Measurements from ENCODE around the gene CFP. TPM values are rescaled to one million over a fixed set of nuclear protein-coding genes. Genes with fewer than 3 reads are reported as not detected.

Gene CFP
- total and polyA plus RNA-seq, 5 donors from 2014 or later = 6.2 to 18.7 (median 11.7) TPM

DNA sequence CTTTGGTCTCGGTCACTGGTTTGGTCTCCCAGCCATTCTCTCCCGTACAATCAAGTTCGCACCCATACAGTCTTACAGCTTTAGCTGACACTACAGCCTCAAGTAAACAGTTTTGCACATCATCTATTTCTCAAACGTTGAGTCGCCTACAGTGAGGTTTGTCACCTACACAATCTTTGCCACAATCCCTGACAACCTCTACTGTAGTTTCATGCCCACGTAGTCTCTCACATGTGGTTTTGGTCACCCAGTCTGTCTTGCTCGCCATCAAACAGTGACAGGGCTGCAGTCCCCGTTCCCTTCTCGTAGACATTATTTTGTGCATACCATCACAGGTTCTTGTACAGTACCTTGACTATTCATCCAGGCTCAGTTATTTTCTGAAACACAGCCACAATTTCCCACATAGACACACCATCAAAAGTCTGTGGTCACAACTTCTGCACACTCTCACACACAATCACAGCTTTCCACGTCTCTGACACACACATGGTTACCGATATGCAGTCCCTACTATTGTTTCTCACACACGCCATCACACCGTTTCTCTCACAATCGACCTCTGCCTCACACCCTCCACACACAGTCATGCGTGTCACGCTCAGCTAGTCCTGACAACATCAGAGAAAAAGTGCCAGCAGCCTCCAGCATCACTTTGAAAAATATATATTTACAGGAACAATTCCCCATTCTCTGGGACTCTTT lies 5.3 kb upstream of the CFP start:
- H3K27ac Mint-ChIP-seq = no peak overlapping the region
- DNase-seq = no peak
- H3K36me3 Mint-ChIP-seq = peaks cover 19% of the 10 kb centered on the region
- no peaks in the 10 kb centered on the region for H3K27me3 Mint-ChIP-seq
- no peak for ATAC-seq (ENCODE audit: low read depth in 2 of 2)
- Histone ChIP-seq H3K9me3 (ENCODE audit: control insufficient read depth in 2 of 2, low read length in 2 of 2) (no peaks in the 10 kb centered on the region), H3K27me3 (ENCODE audit: control insufficient read depth, insufficient read depth, low read length) (no peaks in the 10 kb centered on the region), H3K4me1 (ENCODE audit: control insufficient read depth, insufficient read depth, low read length, poor library complexity, severe bottlenecking) (peaks cover 9% of the 10 kb centered on the region), H3K4me3 (ENCODE audit: low read depth, low read length) (no peak overlapping the region), H3K36me3 (ENCODE audit: control insufficient read depth, insufficient read depth, low read length) (peaks cover 32% of the 10 kb centered on the region), H3K27ac (ENCODE audit: insufficient read depth, low read length, poor library complexity, severe bottlenecking) (no peak overlapping the region)
- peaks cover under 1 to 30% (median 5%) of the 10 kb centered on the region in 4 donors for H3K4me1 Mint-ChIP-seq
- H3K4me3 Mint-ChIP-seq = no peak overlapping the region
- no peaks in the 10 kb centered on the region for H3K9me3 Mint-ChIP-seq

- Mint-ChIP-seq H3K4me1 (peaks cover 0 to 36% (median 7%) of the 10 kb centered on the region in 4 donors), H3K27ac (no peak overlapping the region), H3K9me3 (no peaks in the 10 kb centered on the region), H3K36me3 (peaks cover 11% of the 10 kb centered on the region), H3K27me3 (no peaks in the 10 kb centered on the region), H3K4me3 (no peak overlapping the region)
- Histone ChIP-seq H3K27me3 (ENCODE audit: control insufficient read depth, insufficient read depth, low read length) (no peaks in the 10 kb centered on the region), H3K27ac (ENCODE audit: insufficient read depth, low read length, poor library complexity, severe bottlenecking) (no peak overlapping the region), H3K4me3 (ENCODE audit: low read depth, low read length) (no peak overlapping the region), H3K9me3 (ENCODE audit: control insufficient read depth in 2 of 2, low read length in 2 of 2) (no peaks in the 10 kb centered on the region), H3K36me3 (ENCODE audit: control insufficient read depth, insufficient read depth, low read length) (peaks cover 30% of the 10 kb centered on the region), H3K4me1 (ENCODE audit: control insufficient read depth, insufficient read depth, low read length, poor library complexity, severe bottlenecking) (peaks cover 15% of the 10 kb centered on the region)
- DNase-seq (no peak), ATAC-seq (ENCODE audit: low read depth in 2 of 2) (no peak)
Measured at GRCh38 chrX:47633689-47634590, 4.2 kb upstream of the CFP start.

DNA sequence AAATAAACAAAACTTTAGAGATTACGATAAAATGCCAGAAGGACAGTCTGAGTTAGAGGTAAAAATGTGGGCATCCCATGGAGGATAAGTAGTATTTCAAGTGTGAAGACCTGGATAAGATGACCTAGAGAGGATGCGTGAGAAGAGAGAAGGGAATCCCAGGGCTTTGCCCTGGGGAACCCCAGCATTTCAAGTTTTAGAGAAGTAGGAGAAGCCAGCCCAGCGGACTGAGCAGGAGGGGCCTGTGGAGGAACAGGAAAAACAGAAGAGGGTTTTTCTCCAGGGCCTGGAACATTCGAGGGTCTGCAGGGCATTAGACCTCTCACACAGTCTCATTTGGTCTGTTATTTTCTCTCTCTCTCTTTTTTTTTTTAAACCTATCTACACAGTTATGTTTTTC lies 2.9 kb upstream of the CFP start:
- Mint-ChIP-seq H3K4me1 (peaks cover 0 to 34% (median 11%) of the 10 kb centered on the region in 4 donors), H3K36me3 (peaks cover 3% of the 10 kb centered on the region), H3K4me3 (peak overlapping the region in 1 of 4 donors; percentile 14), H3K9me3 (no peaks in the 10 kb centered on the region), H3K27me3 (no peaks in the 10 kb centered on the region), H3K27ac (peak overlapping the region; percentile 18 to 87 (median 84))
- Histone ChIP-seq H3K27me3 (ENCODE audit: control insufficient read depth, insufficient read depth, low read length) (no peaks in the 10 kb centered on the region), H3K9me3 (ENCODE audit: control insufficient read depth in 2 of 2, low read length in 2 of 2) (no peaks in the 10 kb centered on the region), H3K4me3 (ENCODE audit: low read depth, low read length) (no peak overlapping the region), H3K27ac (ENCODE audit: insufficient read depth, low read length, poor library complexity, severe bottlenecking) (no peak overlapping the region), H3K36me3 (ENCODE audit: control insufficient read depth, insufficient read depth, low read length) (peaks cover 25% of the 10 kb centered on the region), H3K4me1 (ENCODE audit: control insufficient read depth, insufficient read depth, low read length, poor library complexity, severe bottlenecking) (peaks cover 18% of the 10 kb centered on the region)
- ATAC-seq (ENCODE audit: low read depth in 2 of 2) (no peak), DNase-seq (no peak)

DNA sequence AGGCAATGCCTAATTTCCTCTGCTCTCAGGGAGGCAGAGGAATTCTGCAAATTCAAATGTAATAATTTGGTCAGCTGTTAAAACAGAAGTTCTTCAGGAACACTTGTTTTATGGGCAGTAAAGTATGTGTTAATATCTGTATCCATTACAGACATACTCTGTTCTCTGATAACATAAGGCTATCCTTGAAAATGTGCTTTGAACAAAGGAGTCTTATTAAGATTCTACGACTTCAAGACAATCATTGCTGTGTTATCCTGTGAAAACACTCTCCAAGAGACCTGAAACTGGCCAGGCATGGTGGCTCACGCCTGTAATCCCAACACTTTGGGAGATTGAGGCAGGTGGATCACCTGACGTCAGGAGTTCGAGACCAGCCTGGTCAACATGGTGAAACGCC lies 1.9 kb upstream of the CFP start:
- Mint-ChIP-seq H3K9me3 (no peaks in the 10 kb centered on the region), H3K4me1 (peaks cover 0 to 29% (median 11%) of the 10 kb centered on the region in 4 donors), H3K4me3 (no peak overlapping the region), H3K36me3 (peaks cover 2% of the 10 kb centered on the region), H3K27me3 (no peaks in the 10 kb centered on the region), H3K27ac (no peak overlapping the region)
- no peaks in the 10 kb centered on the region for H3K27me3 ChIP-seq (ENCODE audit: control insufficient read depth, insufficient read depth, low read length)
- H3K36me3 ChIP-seq (ENCODE audit: control insufficient read depth, insufficient read depth, low read length) = peaks cover 21% of the 10 kb centered on the region
- no peak overlapping the region for H3K27ac ChIP-seq (ENCODE audit: insufficient read depth, low read length, poor library complexity, severe bottlenecking)
- no peaks in the 10 kb centered on the region for H3K9me3 ChIP-seq (ENCODE audit: control insufficient read depth in 2 of 2, low read length in 2 of 2)
- H3K4me3 ChIP-seq (ENCODE audit: low read depth, low read length) = no peak overlapping the region
- peaks cover 19% of the 10 kb centered on the region for H3K4me1 ChIP-seq (ENCODE audit: control insufficient read depth, insufficient read depth, low read length, poor library complexity, severe bottlenecking)
- no peak for ATAC-seq (ENCODE audit: low read depth in 2 of 2)
- DNase-seq = no peak

DNA sequence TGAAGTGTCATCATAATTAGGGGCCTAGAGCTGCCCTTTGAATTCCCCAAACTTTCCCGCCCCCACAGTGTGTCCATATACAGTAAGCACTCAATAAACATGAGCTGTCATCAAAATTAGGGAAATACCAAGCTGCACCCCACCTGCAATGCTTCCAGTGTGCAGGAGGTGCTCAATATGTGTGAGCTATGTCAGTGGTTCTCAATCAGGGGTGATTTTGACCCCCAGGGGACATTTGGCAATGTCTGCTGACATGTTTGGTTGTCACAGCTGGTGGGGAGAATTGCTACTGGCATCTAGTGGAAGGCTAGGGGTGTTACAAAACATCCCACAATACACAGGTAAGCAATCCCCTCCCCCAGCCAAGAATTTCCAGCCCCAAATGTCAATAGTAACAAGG lies 748 bp downstream of the CFP start:
- DNase-seq (peak in 1 of 3 donors; percentile 45), ATAC-seq (ENCODE audit: low read depth in 2 of 2) (no peak)
- Histone ChIP-seq H3K27me3 (ENCODE audit: control insufficient read depth, insufficient read depth, low read length) (no peaks in the 10 kb centered on the region), H3K27ac (ENCODE audit: insufficient read depth, low read length, poor library complexity, severe bottlenecking) (no peak overlapping the region), H3K4me3 (ENCODE audit: low read depth, low read length) (peak overlapping the region; percentile 35), H3K9me3 (ENCODE audit: control insufficient read depth in 2 of 2, low read length in 2 of 2) (no peaks in the 10 kb centered on the region), H3K36me3 (ENCODE audit: control insufficient read depth, insufficient read depth, low read length) (no peaks in the 10 kb centered on the region), H3K4me1 (ENCODE audit: control insufficient read depth, insufficient read depth, low read length, poor library complexity, severe bottlenecking) (peaks cover 19% of the 10 kb centered on the region)
- H3K4me1 Mint-ChIP-seq = peaks cover 0 to 33% (median 11%) of the 10 kb centered on the region in 4 donors
- no peaks in the 10 kb centered on the region for H3K9me3 Mint-ChIP-seq
- H3K36me3 Mint-ChIP-seq = no peaks in the 10 kb centered on the region
- H3K27ac Mint-ChIP-seq = peak overlapping the region; percentile 31 to 53 (median 38)
- peak overlapping the region; percentile 52 to 87 (median 78) for H3K4me3 Mint-ChIP-seq
- no peaks in the 10 kb centered on the region for H3K27me3 Mint-ChIP-seq

- Mint-ChIP-seq H3K27ac (no peak overlapping the region), H3K36me3 (no peaks in the 10 kb centered on the region), H3K27me3 (peaks cover 13% of the 10 kb centered on the region), H3K4me3 (peak overlapping the region in 1 of 4 donors; percentile 17), H3K4me1 (peaks cover 0 to 40% (median 21%) of the 10 kb centered on the region in 4 donors), H3K9me3 (peaks cover 0 to under 1% (median 0%) of the 10 kb centered on the region in 7 donors)
- no peaks in the 10 kb centered on the region for H3K36me3 ChIP-seq (ENCODE audit: control insufficient read depth, insufficient read depth, low read length)
- no peak overlapping the region for H3K4me3 ChIP-seq (ENCODE audit: low read depth, low read length)
- H3K27ac ChIP-seq (ENCODE audit: insufficient read depth, low read length, poor library complexity, severe bottlenecking) = no peak overlapping the region
- DNase-seq (no peak), ATAC-seq (ENCODE audit: low read depth in 2 of 2) (no peak)
- peaks cover 19% of the 10 kb centered on the region for H3K4me1 ChIP-seq (ENCODE audit: control insufficient read depth, insufficient read depth, low read length, poor library complexity, severe bottlenecking)
- no peaks in the 10 kb centered on the region for H3K27me3 ChIP-seq (ENCODE audit: control insufficient read depth, insufficient read depth, low read length)
- H3K9me3 ChIP-seq (ENCODE audit: control insufficient read depth in 2 of 2, low read length in 2 of 2) = no peaks in the 10 kb centered on the region
Measured at GRCh38 chrX:47625365-47625764, 4.4 kb downstream of the CFP start.

DNA sequence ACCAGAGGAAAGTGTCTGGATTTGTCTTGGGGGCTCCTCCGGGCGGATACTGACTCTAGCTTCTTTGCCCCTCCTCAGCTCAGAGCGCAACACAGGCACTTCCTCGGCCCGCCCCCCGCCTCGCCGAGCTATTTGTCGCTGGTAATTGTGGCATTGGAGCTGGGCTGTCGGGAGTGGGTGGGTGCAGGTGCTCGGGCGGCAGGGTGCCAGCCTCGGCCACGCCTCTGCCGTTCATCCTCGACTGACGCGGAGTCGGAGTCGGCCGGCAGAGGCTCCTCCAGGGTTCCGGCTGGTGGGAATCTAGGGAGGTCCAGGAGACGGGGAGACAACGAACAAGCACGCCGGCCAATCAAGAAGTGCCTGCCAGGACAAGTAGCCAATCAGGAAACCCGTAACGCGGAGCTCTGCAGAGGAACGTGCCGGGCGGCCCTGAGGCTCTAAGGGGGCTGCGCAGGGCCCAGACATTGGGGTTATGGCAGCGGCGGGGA lies 6.1 kb downstream of the CFP start:
- peaks cover 16% of the 10 kb centered on the region for H3K27me3 Mint-ChIP-seq
- H3K36me3 ChIP-seq (ENCODE audit: control insufficient read depth, insufficient read depth, low read length) = no peaks in the 10 kb centered on the region
- peak overlapping the region in 2 of 3 donors; percentile 46 to 62 for H3K27ac Mint-ChIP-seq
- peaks cover 0 to 34% (median 14%) of the 10 kb centered on the region in 4 donors for H3K4me1 Mint-ChIP-seq
- ATAC-seq (ENCODE audit: low read depth in 2 of 2) (peak; percentile 26 to 45), DNase-seq (peak; percentile 27 to 57 (median 50))
- no peaks in the 10 kb centered on the region for H3K27me3 ChIP-seq (ENCODE audit: control insufficient read depth, insufficient read depth, low read length)
- H3K27ac ChIP-seq (ENCODE audit: insufficient read depth, low read length, poor library complexity, severe bottlenecking) = no peak overlapping the region
- H3K4me1 ChIP-seq (ENCODE audit: control insufficient read depth, insufficient read depth, low read length, poor library complexity, severe bottlenecking) = peaks cover 16% of the 10 kb centered on the region
- no peaks in the 10 kb centered on the region for H3K9me3 ChIP-seq (ENCODE audit: control insufficient read depth in 2 of 2, low read length in 2 of 2)
- H3K4me3 ChIP-seq (ENCODE audit: low read depth, low read length) = no peak overlapping the region
- H3K9me3 Mint-ChIP-seq = peaks cover 0 to 1% (median 0%) of the 10 kb centered on the region in 7 donors
- H3K4me3 Mint-ChIP-seq = peak overlapping the region; percentile 82 to 93 (median 89)
- no peaks in the 10 kb centered on the region for H3K36me3 Mint-ChIP-seq
